Activated CD8-positive, alpha-beta T cell treated with anti-CD3 and anti-CD28 coated beads for 36 hours (primary cell): ENCODE measurements around the gene TMBIM4. TPM values are rescaled to one million over a fixed set of nuclear protein-coding genes. Genes with fewer than 3 reads are reported as not detected.

Experiments used
- ATAC-seq: fragments of 200-7000 bp; cut with Tn5 transposase; one replicate; pipeline ENCODE4 v1.10.0; 2021; ENCODE audit warnings: mild to moderate bottlenecking, moderate library complexity
- CTCF ChIA-PET: fragments of 350-600 bp; sonication (Branson Sonifier 250); formaldehyde crosslinking; loops from one replicate; lab custom pipeline; 2021; ENCODE audit warnings: antibody characterized with exemption; lab: Charles Lee
- POLR2A ChIA-PET: fragments of 350-600 bp; sonication (Branson Sonifier 250); formaldehyde crosslinking; loops from one replicate; lab custom pipeline; 2021; ENCODE audit warnings: antibody characterized with exemption; lab: Charles Lee
- DNase-seq: peaks from one replicate; pipeline ENCODE4 v3.0.0-alpha.2; 2020
- H3K27ac Mint-ChIP-seq: one replicate; pipeline ENCODE4 v1.8.0; 2021; ENCODE audit warnings: mild to moderate bottlenecking, mixed read lengths
- H3K27me3 Mint-ChIP-seq: one replicate; pipeline ENCODE4 v1.8.0; 2021; ENCODE audit warnings: mixed read lengths
- H3K36me3 Mint-ChIP-seq: one replicate; pipeline ENCODE4 v1.8.0; 2021; ENCODE audit warnings: low read depth, mixed read lengths
- H3K4me1 Mint-ChIP-seq: one replicate; pipeline ENCODE4 v1.8.0; 2021; ENCODE audit warnings: low read depth, mixed read lengths
- H3K4me3 Mint-ChIP-seq: one replicate; pipeline ENCODE4 v1.8.0; 2021; ENCODE audit warnings: mild to moderate bottlenecking, moderate library complexity, mixed read lengths
- H3K9me3 Mint-ChIP-seq: one replicate; pipeline ENCODE4 v1.8.0; 2021; ENCODE audit warnings: mixed read lengths
- CTCF ChIP-seq: fragments of 200-600 bp; IDR thresholded peaks from one replicate; pipeline ENCODE4 v1.8.0; 2022; ENCODE audit warnings: antibody characterized with exemption, mild to moderate bottlenecking
- intact Hi-C: fragments of 100-400 bp; cut with micrococcal nuclease; formaldehyde crosslinking; loops from one replicate; pipeline ENCODE4 v1.10.0; 2022
- total RNA-seq, 2 experiments: library from RNA; stranded (reverse); gene quantifications; one replicate each; pipeline ENCODE4 v1.2.3, GENCODE V29; 2021

The TMBIM4 gene
- total RNA-seq, 2 experiments from 2014 or later: 41.7 to 45.8 TPM

- ATAC-seq: no peak
Measured at GRCh38 chr12:66092559-66093269, 77.1 kb downstream of the TMBIM4 start.

DNA sequence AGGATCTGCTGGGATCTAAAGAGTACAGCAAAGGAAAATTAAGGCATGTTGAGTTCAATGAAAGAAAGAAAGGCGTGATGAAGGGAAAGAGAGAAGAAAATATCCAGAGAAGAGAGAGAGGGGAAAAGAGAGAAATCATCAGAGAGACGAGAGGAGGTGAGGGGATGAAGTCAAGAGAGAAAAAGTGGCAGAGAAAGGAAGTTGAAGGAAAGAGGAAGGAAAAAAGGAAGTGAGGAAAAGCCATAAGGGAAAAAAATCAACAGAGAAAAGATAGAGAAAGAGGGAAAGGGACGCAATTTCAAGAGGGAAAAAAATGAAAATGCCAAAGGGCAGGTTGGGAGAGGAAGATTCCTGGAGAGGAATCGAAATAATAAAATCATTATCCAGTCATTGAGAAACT, 79.6 kb downstream of the TMBIM4 start:
- peaks cover 4% of the 10 kb centered on the region for H3K4me1 Mint-ChIP-seq
- DNase-seq: no peak
- H3K36me3 Mint-ChIP-seq: no peaks in the 10 kb centered on the region
- CTCF ChIA-PET: interaction anchor here (0.8 to 2.8 kb wide), 4 partner anchors 9 to 534 kb away, joined by 3 to 9 read pairs (median 4); no protein-coding TSS in a partner anchor
- no peak for ATAC-seq
- H3K27me3 Mint-ChIP-seq: peaks cover 17% of the 10 kb centered on the region
- no peak overlapping the region for H3K4me3 Mint-ChIP-seq
- no peak overlapping the region for H3K27ac Mint-ChIP-seq
- POLR2A ChIA-PET: no interaction called here
- no peak for TF ChIP-seq CTCF
- intact Hi-C loops: no loop called here
- no peaks in the 10 kb centered on the region for H3K9me3 Mint-ChIP-seq

More at GRCh38 chr12:66092559-66093269, 77.1 kb downstream of the TMBIM4 start:
- peaks cover 4% of the 10 kb centered on the region for H3K4me1 Mint-ChIP-seq
- DNase-seq: peak; percentile 15
- H3K9me3 Mint-ChIP-seq: no peaks in the 10 kb centered on the region
- ChIA-PET POLR2A (no interaction called here), CTCF (no interaction called here)
- H3K27ac Mint-ChIP-seq: no peak overlapping the region
- H3K27me3 Mint-ChIP-seq: peaks cover 4% of the 10 kb centered on the region
- TF ChIP-seq CTCF: no peak
- no peaks in the 10 kb centered on the region for H3K36me3 Mint-ChIP-seq
- intact Hi-C loops: no loop called here
- no peak overlapping the region for H3K4me3 Mint-ChIP-seq

DNA sequence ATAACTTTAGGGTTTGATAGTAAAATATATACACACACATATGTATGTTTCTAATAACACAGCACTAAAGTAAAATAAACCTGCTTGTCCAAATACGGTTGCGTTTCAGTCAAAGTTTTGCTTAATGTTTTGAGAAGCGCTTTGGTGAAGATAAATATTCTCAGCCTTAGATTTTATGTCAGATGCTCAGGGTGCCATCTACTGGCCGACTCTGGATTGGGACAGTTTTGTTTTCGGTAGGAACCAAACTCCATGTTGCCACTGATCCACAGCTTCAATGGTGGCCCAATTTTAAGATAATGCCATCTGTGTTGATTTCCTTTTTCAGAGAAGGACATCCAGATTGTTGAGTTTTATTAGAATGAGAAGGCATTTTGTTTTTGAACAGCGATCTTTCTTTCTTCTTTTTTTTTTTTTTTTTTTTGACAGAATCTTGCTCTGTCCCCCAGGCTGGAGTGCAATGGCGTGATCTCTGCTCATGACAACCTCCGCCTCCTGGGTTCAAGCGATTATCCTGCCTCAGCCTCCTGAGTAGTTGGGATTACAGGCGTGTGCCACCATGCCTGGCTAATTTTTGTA, 82.3 kb downstream of the TMBIM4 start:
- Mint-ChIP-seq H3K9me3 (peaks cover 1% of the 10 kb centered on the region), H3K36me3 (no peaks in the 10 kb centered on the region), H3K4me3 (no peak overlapping the region), H3K27ac (no peak overlapping the region), H3K4me1 (no peaks in the 10 kb centered on the region), H3K27me3 (peaks cover 17% of the 10 kb centered on the region)
- intact Hi-C loops: loop anchor here (2.0 kb wide), 1 partner anchor 531 kb away; no protein-coding TSS in a partner anchor
- CTCF ChIA-PET: interaction anchor here (0.7 to 2.0 kb wide), 8 partner anchors 9 to 531 kb away, joined by 3 to 5 read pairs (median 4); no protein-coding TSS in a partner anchor
- POLR2A ChIA-PET: no interaction called here
- DNase-seq: peak; percentile 79
- peak; percentile 45 for ATAC-seq
- TF ChIP-seq CTCF: peak; percentile 61

- Mint-ChIP-seq H3K36me3 (no peaks in the 10 kb centered on the region), H3K27ac (no peak overlapping the region), H3K27me3 (peaks cover 17% of the 10 kb centered on the region), H3K4me3 (no peak overlapping the region), H3K9me3 (peaks cover 1% of the 10 kb centered on the region), H3K4me1 (no peaks in the 10 kb centered on the region)
- intact Hi-C loops: loop anchor here (2.0 kb wide), 1 partner anchor 529 kb away; no protein-coding TSS in a partner anchor
- DNase-seq (no peak), ATAC-seq (no peak)
- ChIA-PET POLR2A (no interaction called here), CTCF (interaction anchor here (1.0 to 1.3 kb wide), 4 partner anchors 19 to 787 kb away, joined by 3 to 4 read pairs (median 3); no protein-coding TSS in a partner anchor)
- no peak for TF ChIP-seq CTCF
Measured at GRCh38 chr12:66085998-66086397, 83.8 kb downstream of the TMBIM4 start.

Other genes with a start within 250 kb of the TMBIM4 start
- 10 to 100 TPM; 33.6 to 34.1 TPM for gene LLPH, start 39.2 kb downstream of the TMBIM4 start, total RNA-seq
- under 1 TPM; 0.31 to 0.34 TPM for gene IRAK3, start 19.2 kb upstream of the TMBIM4 start, total RNA-seq
- 10 to 100 TPM; 16.1 to 16.2 TPM for gene HELB, start 132.5 kb upstream of the TMBIM4 start, total RNA-seq